DMS79 treated with DMSO at 0.1 percent for 48 hours (cell line): Measurements from ENCODE around the gene MAPK9.

ENCODE experiments used
- DNase-seq: peaks from one replicate; lab custom pipeline; 2025; lab: John Stamatoyannopoulos, UW

The MAPK9 gene

GRCh38 chr5:180294913-180295555 is 3.2 kb upstream of the MAPK9 start:
- no peak for DNase-seq

DNA sequence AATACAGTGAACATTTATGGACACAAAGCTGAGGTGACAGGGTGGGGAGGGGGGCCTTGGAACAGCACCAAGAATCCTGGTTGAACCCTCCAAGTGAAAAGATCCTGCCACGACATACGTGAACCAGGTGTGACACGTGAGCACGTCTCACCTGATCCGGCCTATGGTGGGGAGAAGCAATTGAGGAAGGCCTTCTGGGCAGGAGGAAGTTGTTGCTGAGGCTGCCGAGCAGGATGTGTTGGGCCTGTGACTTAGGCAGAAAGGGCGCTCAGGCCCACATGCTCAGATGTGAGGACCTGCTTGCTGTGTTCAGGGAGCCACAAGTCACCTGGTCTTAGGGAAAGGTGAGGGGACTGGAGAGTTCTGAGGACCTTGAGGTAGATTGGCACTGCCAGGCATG is 2.5 kb upstream of the MAPK9 start:
- no peak for DNase-seq

DNA sequence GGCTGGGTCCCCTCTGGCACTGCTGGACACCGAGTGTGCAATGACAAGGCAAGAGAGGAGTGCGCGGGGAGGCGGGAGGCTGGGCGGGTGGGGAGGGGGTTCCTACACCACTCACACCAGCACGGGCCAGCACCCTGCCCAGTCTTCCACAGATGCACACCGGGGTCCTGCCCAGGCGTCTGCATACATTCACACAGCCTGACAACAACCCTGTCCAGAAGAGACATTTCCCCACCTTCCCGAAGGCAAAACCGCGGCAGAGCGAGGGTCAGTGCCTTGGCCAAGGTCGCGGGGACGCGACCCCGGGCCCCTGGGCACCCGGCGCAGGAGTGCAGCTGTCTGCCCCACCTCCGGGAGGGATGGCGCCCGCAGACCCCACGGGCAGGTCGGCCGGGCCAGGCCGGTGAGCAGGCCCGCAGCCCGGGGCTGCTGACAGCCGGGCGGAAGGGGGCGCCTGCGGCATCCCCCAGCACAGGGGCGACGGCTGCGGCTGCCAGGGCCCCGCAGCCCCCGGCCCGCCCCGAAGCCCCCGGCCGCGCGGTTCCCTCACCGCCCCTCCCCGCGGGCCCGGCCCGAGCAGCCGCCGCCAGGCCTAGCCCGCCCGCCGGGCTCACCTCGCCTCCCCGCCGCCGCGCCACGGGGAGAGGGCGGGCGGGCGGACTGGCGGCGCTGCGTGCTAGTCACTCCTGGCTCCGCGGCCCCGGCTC is 496 bp downstream of the MAPK9 start:
- no peak for DNase-seq

GRCh38 chr5:180290568-180291233 is 1.2 kb downstream of the MAPK9 start:
- no peak for DNase-seq

- no peak for DNase-seq
Measured at GRCh38 chr5:180289966-180290365, 1.9 kb downstream of the MAPK9 start.

DNA sequence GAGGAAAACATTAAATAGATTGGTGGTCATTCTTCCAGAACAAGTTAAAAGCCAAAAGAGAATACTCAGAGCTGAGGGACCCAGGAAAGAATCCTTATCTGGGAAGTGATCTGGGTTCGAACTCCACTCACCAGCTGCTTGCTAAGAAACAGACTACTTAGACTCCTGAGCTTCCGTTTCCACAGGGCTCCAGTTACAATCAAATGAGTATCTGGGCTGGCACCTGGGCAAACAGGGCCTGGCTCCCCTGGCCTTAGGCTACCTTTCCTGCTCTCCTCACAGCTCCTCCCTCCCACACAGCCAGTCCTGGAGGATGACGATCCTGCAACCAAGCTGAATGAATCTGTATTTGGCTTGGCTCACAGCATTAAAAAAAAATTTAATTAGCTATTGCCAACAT is 2.5 kb downstream of the MAPK9 start:
- DNase-seq = peak; percentile 5

GRCh38 chr5:180287868-180288267 is 4.0 kb downstream of the MAPK9 start:
- no peak for DNase-seq

- DNase-seq = no peak
Measured at GRCh38 chr5:180287404-180287803, 4.5 kb downstream of the MAPK9 start.

GRCh38 chr5:180284149-180284548 is 7.7 kb downstream of the MAPK9 start:
- no peak for DNase-seq

DNA sequence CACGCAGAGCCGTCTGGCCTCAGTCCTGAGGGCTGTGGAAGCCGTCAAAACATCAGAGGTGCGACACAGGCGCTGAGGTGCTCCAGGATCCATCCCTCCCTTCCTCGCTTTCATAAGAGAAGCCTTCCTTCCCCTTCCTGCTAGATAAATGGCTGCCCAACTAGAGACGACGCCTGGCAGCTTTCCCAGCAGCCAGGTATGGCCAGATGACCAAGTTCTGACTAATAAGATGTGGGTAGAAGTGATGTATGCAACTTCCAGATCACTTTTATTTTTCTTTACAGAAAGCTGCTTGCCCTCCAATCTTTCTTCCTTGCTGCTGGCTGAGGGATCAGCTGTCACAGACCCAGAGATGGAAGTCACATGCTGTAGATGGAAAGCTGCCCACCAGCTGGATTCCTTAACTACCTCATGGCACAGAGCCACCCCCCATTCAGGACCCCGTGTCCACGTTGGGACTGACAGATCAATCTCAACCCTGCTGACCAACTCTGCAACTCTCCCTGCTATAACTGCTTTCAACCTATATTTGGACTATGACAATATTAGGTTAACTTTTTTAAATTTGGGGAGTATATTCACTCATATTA is 8.8 kb downstream of the MAPK9 start:
- no peak for DNase-seq

DNA sequence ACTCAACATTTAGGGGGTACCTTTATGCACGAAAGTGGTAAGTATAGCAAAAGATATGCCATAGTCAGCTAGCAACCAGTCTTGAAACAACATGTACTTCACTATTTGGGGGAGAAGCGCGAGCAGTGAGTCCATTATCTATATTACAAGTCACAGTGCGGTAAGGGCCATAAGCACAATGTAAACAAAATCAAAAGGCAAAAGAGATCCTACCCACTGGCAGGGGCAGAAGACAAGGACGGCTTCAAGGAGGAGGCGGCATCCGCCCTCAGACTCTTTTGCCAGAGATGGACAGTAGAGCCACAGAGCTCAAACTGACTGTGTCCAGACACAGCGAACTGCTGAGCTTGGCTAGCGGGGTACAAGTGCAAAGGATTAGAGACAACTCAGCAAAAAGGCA is 9.6 kb downstream of the MAPK9 start:
- DNase-seq = no peak

DNA sequence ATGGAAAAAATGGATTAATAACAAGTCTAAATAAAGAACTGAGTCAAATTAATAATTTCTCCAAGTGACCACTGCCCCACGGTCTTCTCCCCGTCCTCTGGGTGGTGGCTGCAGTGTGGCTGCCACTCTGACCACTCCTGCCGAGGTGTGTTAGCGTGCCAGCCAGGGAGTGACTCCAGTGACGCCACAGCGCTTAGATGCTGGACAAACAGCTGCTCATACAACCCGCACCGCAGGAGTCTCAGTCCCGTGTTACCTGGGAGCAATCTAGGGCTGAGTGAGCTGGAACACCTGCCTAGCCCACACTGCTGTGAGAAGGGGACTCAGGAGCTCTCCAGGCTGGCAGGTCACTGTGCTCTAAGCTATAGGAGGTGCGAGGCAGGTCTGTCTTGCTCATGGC is 10.2 kb downstream of the MAPK9 start:
- DNase-seq = no peak

- no peak for DNase-seq
Measured at GRCh38 chr5:180274695-180275094, 17.2 kb downstream of the MAPK9 start.

DNA sequence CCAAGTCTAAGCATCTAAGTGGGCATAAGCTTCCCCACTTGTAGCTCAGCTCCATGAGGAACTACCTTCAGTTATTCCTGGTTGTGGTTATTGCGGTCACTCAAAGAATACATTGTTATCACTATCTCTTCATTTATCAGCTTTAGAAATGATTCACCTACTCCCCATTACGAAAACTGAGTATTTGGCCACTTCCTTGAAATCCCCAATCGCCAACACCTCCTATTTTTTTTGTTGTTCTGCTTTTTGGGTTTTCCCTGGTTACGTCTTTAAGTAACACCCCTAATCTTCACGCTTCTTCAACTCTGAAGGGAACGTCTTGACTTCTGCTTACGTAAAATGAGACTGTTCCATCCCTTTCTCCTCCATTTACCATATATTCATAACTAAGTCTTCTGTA is 20.7 kb downstream of the MAPK9 start:
- DNase-seq = no peak

- no peak for DNase-seq
Measured at GRCh38 chr5:180259260-180259611, 32.6 kb downstream of the MAPK9 start.

- no peak for DNase-seq
Measured at GRCh38 chr5:180253036-180253824, 38.7 kb downstream of the MAPK9 start.

GRCh38 chr5:180251887-180252286 is 40.0 kb downstream of the MAPK9 start:
- no peak for DNase-seq

DNA sequence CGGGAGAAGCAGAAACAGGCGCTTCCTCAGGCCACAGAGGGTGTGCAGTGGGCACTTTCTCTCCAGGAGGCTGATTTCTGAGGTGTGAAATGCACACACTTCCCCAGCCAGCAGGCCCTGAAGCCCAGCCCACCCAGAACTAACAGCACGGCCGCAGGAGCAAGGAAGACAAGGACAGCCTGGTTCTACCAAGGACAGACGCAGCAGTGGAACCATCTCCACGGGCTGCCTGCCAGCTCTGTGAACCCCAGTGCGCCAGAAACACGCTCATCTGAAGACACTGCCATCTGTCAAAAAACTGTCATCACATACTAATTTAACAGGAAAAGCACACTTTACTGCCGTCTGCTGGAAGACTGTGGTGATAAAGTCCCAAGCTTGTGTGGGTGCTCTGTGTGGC is 40.7 kb downstream of the MAPK9 start:
- no peak for DNase-seq

GRCh38 chr5:180250329-180250728 is 41.6 kb downstream of the MAPK9 start:
- no peak for DNase-seq

GRCh38 chr5:180241600-180241999 is 50.3 kb downstream of the MAPK9 start:
- DNase-seq = no peak

- DNase-seq = no peak
Measured at GRCh38 chr5:180238631-180239030, 53.3 kb downstream of the MAPK9 start.

DNA sequence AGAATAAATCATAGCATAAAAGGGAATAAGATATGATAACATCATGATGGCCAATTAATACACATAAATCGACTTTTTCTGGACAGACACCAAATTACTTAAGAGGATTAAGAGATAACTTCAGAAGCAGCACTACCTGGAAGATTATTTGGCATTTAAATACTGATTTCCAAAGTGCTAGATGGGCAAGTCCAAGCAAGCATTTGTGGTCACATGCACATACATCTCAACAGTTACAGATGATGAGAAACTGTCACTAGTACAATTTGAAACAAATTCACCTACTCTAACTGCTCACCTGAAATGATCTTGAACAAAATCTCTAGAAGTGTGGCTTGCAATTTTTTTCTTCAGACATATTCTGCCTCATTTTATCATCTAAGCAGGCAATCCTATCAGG is 56.0 kb downstream of the MAPK9 start:
- DNase-seq = no peak
